Heart right ventricle (tissue), 16 donors: ENCODE data around the gene KLK12. TPM values are rescaled to one million over a fixed set of nuclear protein-coding genes. Genes with fewer than 3 reads are reported as not detected.
"Not testable (repeated sequence)": the region's sequence is repeated elsewhere in the genome, so short reads cannot be mapped to it uniquely, and the experiment has no call there.

ENCODE experiments used
- ATAC-seq, 8 donors: fragments of 200-7000 bp; cut with Tn5 transposase; one replicate each; pipeline ENCODE4 v1.9.1; 2020; ENCODE audit warnings: mild to moderate bottlenecking in 8 of 8, moderate library complexity in 8 of 8, moderate number of reproducible peaks in 1 of 8
- DNase-seq, 2 donors: peaks; one replicate each; pipeline ENCODE4 v3.0.0-alpha.2; 2020
- H3K27ac ChIP-seq, 10 donors: fragments of 200-600 bp; sonication (generic) in 2 of 10; one replicate each; pipeline versions ENCODE4 v1.5.0 to v1.8.0; 2020 to 2022; ENCODE audit warnings: mild to moderate bottlenecking in 3 of 10
- H3K27me3 ChIP-seq, 7 donors: fragments of 200-600 bp; one replicate each; pipeline ENCODE4 v1.8.0; 2021 to 2022; ENCODE audit warnings: mild to moderate bottlenecking in 2 of 7
- H3K36me3 ChIP-seq, 9 donors: fragments of 200-600 bp; sonication (generic) in 1 of 9; one replicate each; pipeline versions ENCODE4 v1.5.0 to v1.8.0; 2020 to 2022; ENCODE audit warnings: mild to moderate bottlenecking in 2 of 9
- H3K4me1 ChIP-seq, 9 donors: fragments of 200-600 bp; sonication (generic) in 1 of 9; one replicate each; pipeline versions ENCODE4 v1.5.0 to v1.8.0; 2020 to 2022; ENCODE audit warnings: mild to moderate bottlenecking in 4 of 9
- H3K4me3 ChIP-seq, 10 donors: fragments of 200-600 bp; sonication (generic) in 2 of 10; one replicate each; pipeline versions ENCODE4 v1.5.0 to v1.8.0; 2020 to 2022; ENCODE audit warnings: mild to moderate bottlenecking in 7 of 10, moderate library complexity in 2 of 10
- H3K9me3 ChIP-seq, 11 donors: fragments of 200-600 bp in 10 of 11; sonication (generic) in 2 of 11; one replicate each; pipeline versions ENCODE4 v1.5.0 to v1.8.0; 2013 to 2022; ENCODE audit warnings: mild to moderate bottlenecking in 2 of 11, control low read depth in 1 of 11, moderate library complexity in 1 of 11
- WGBS, 2 donors: extraction: QIAGEN DNeasy Blood & Tissue Kit; methylation state at CpG; one replicate each; pipeline ENCODE4 v1.1.7; 2013; ENCODE audit warnings: inconsistent platforms in 1 of 2; 5-methylcytosine and 5-hydroxymethylcytosine counted together
- intact Hi-C, 10 donors: fragments of 100-400 bp; cut with DNase I; formaldehyde crosslinking; loops; one replicate each; pipeline versions ENCODE4 v1.11.1 to v1.14.2; 2022
- polyA plus RNA-seq, 2 donors: library from polyadenylated mRNA; stranded (reverse); fragments of 200-250 nt; gene quantifications; one replicate each; pipeline ENCODE4 v1.2.3, GENCODE V29; 2013
- total RNA-seq, 10 donors: library from RNA; stranded (reverse); fragmentation: NEBNext Ultra II Directional in 3 of 10; extraction: Animal tissue kit (Norgen Biotek cat#: 25700) in 3 of 10; gene quantifications; one replicate each; pipeline versions ENCODE4 v1.2.1 to v1.2.4, GENCODE V29; 2021 to 2023
- TF ChIP-seq, protein P1 (sequence below), 9 donors: fragments of 200-600 bp; sonication (generic) in 2 of 9; IDR thresholded peaks; one replicate each; pipeline versions ENCODE4 v1.5.0 to v1.8.0; 2021 to 2022; ENCODE audit warnings: antibody characterized with exemption in 9 of 9, mild to moderate bottlenecking in 5 of 9, moderate library complexity in 1 of 9
- donor health status: Arrhythmogenic right ventricular cardiomyopathy.
- donor health status: ischemic (EF 13 %, LVEDD 7.1; RV severe dilation, severe dysfunction).
- donor health status: healthy with polysubstance abuse.
- donor health status: DM: no; HTN: yes; CAD: no.
- donor health status: DM: no; HTN: no; CAD: no.
- donor health status: ischemic (EF 25% LVEDD 6.9; RV normal size, moderate dysfunction).
- donor health status: ischemic (EF 25% LVEDD 5.7; RV mildly dilated, moderate dysfunction).
- donor health status: healthy.
- donor health status: DM: yes; HTN: yes; CAD: no.
- donor health status: Ischemic cardiomyopathy.
- donor health status: ischemic (EF 35%, LVEDD 5.7; RV mildly dilated, moderate dysfunction).
- donor health status: nonischemic (EF 11% LVEDD 7.7; RV severe dilation, severe dysfunction).
- donor health status: DM: yes; HTN: yes; CAD: no.
- donor health status: PGD.
- donor health status: ischemic (EF 29% LVEDD 5.4; RV normal size, mild dysfunction).
- donor health status: nonischemic (EF 23%, LVEDD 6.1; RV moderate dilation, normal function).

Gene KLK12
- total and polyA plus RNA-seq, 12 donors, result not detected

GRCh38 chr19:50994129-50994528, 40.7 kb downstream of the KLK12 start:
- no peak for ATAC-seq
- H3K27me3 ChIP-seq, result peaks cover 0 to 51% (median 22%) of the 10 kb centered on the region in 7 donors
- H3K36me3 ChIP-seq, result no peaks in the 10 kb centered on the region
- H3K4me3 ChIP-seq, result no peak overlapping the region
- DNase-seq, result no peak
- no peak overlapping the region for H3K27ac ChIP-seq
- WGBS, 2 donors, result 74 to 87% methylated on average over 2 of the region's 2 CpGs
- peaks cover 0 to 6% (median 0%) of the 10 kb centered on the region in 11 donors for H3K9me3 ChIP-seq
- H3K4me1 ChIP-seq, result no peaks in the 10 kb centered on the region
- intact Hi-C loops, result no loop called here
- TF ChIP-seq, protein P1, sequence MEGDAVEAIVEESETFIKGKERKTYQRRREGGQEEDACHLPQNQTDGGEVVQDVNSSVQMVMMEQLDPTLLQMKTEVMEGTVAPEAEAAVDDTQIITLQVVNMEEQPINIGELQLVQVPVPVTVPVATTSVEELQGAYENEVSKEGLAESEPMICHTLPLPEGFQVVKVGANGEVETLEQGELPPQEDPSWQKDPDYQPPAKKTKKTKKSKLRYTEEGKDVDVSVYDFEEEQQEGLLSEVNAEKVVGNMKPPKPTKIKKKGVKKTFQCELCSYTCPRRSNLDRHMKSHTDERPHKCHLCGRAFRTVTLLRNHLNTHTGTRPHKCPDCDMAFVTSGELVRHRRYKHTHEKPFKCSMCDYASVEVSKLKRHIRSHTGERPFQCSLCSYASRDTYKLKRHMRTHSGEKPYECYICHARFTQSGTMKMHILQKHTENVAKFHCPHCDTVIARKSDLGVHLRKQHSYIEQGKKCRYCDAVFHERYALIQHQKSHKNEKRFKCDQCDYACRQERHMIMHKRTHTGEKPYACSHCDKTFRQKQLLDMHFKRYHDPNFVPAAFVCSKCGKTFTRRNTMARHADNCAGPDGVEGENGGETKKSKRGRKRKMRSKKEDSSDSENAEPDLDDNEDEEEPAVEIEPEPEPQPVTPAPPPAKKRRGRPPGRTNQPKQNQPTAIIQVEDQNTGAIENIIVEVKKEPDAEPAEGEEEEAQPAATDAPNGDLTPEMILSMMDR (IDR thresholded peaks at IDR 0.05), result no peak

GRCh38 chr19:50992666-50993035, 42.2 kb downstream of the KLK12 start:
- Histone ChIP-seq H3K27ac (no peak overlapping the region), H3K4me1 (no peaks in the 10 kb centered on the region), H3K9me3 (peaks cover 0 to 6% (median 0%) of the 10 kb centered on the region in 11 donors), H3K36me3 (no peaks in the 10 kb centered on the region), H3K4me3 (no peak overlapping the region), H3K27me3 (peaks cover 0 to 52% (median 20%) of the 10 kb centered on the region in 7 donors)
- ATAC-seq (no peak), DNase-seq (no peak)
- 68 to 71% methylated on average over 2 of the region's 2 CpGs for WGBS, 2 donors
- TF ChIP-seq, protein P1 (IDR thresholded peaks at IDR 0.05), result no peak
- intact Hi-C loops, result no loop called here

DNA sequence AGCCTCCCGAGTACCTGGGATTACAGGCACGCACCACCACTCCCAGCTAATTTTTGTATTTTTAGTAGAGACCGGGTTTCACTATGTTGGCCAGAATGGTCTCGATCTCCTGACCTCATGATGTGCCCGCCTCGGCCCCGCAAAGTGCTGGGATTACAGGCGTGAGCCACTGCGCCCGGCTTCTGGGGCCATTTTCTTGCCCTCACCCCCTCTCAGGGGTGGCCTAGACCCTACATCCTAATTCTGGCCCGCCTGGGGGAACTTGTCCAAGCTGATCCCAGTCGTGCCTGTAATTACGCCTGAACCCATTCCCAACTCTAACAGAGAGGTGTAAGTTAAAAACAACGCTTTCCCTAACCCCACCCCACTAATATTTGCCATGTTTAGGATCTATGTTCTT, 50.4 kb downstream of the KLK12 start:
- H3K4me1 ChIP-seq, ATAC-seq, DNase-seq, H3K9me3 ChIP-seq, H3K4me3 ChIP-seq, H3K27ac ChIP-seq, intact Hi-C loops, H3K36me3 ChIP-seq: not testable (repeated sequence)
- 80 to 86% methylated on average over 14 of the region's 14 CpGs for WGBS, 2 donors
- H3K27me3 ChIP-seq, result peaks cover 0 to 64% (median 35%) of the 10 kb centered on the region in 7 donors

DNA sequence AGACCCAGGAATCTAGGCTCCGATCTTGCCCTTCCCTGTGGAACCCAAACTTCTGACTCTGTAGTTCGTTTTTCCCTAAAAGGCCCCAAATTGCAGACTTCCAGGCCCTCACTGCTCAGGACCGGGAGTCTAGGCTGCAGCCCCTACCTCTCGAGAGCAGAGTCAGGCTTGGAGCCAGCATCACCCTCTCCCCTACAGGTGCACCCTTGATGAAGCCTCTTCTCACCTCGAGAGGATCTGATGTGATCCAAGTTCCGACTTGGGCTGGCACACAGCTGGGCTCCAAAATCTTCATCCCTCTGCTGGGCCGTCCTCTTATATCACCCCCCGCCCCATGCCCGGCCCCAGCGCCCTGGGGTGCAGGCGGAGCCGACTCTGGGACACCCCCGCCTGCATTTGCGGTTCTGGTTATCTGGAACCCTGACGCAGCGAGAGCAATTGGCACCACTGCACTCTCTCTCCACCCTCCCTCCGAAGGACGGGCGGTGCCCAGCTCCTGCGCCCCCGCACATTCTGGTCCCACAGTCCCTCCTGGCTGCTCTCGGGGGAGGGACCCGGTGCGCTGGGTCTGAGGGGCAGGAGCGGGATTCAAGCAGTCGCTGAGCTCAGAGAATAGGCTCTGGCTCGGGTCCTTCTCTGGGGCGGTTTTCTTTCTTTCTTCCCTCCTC, 51.0 kb downstream of the KLK12 start, which contains the start of gene KLK7:
Gene KLK7, minus strand, starts transcription at position 293 of the 668 bp plus-strand sequence. CDS start 1,518 bp downstream, outside the sequence.
- WGBS, 2 donors, result 14 to 17% methylated on average over 28 of the region's 28 CpGs
- H3K4me1 ChIP-seq, result no peaks in the 10 kb centered on the region
- no peak within 1 kb of the TSS for H3K27ac ChIP-seq
- DNase-seq (no peak), ATAC-seq (no peak)
- peaks cover 0 to 60% (median 38%) of the 10 kb centered on the region in 7 donors for H3K27me3 ChIP-seq
- no peak within 1 kb of the TSS for H3K4me3 ChIP-seq
- TF ChIP-seq, protein P1 (IDR thresholded peaks at IDR 0.05), result no peak
- intact Hi-C loops, result no loop called here
- H3K9me3 ChIP-seq, result no peaks in the 10 kb centered on the region
- no peaks in the 10 kb centered on the region for H3K36me3 ChIP-seq

- no peak for DNase-seq
- Histone ChIP-seq H3K27ac (no peak overlapping the region), H3K4me3 (no peak overlapping the region), H3K36me3 (no peaks in the 10 kb centered on the region), H3K4me1 (no peaks in the 10 kb centered on the region), H3K9me3 (no peaks in the 10 kb centered on the region), H3K27me3 (peaks cover 0 to 57% (median 32%) of the 10 kb centered on the region in 7 donors)
- intact Hi-C loops, result no loop called here
- no peak for ATAC-seq
- TF ChIP-seq, protein P1 (IDR thresholded peaks at IDR 0.05), result no peak
- WGBS, 2 donors, result 72 to 80% methylated on average over 4 of the region's 4 CpGs
Measured at GRCh38 chr19:50982186-50982585, 52.6 kb downstream of the KLK12 start.
